ENCODE measurements around the gene ZFAND3. TPM values are rescaled to one million over a fixed set of nuclear protein-coding genes. Genes with fewer than 3 reads are reported as not detected.

Gene ZFAND3
- total RNA-seq, 4 donors from 2014 or later, result 37.3 to 70.1 (median 55.2) TPM

GRCh38 chr6:37910998-37911397 lies 91.5 kb downstream of the ZFAND3 start:
- Histone ChIP-seq H3K4me3 (no peak overlapping the region), H3K27ac (replicated peaks in 1 of 4) (no peak overlapping the region), H3K36me3 (peaks cover 0 to 5% (median 0%) of the 10 kb centered on the region in 4 donors), H3K27me3 (no peaks in the 10 kb centered on the region), H3K4me1 (peaks cover 0 to 29% (median 22%) of the 10 kb centered on the region in 4 donors), H3K9me3 (no peaks in the 10 kb centered on the region)
- TF ChIP-seq POLR2A (IDR thresholded peaks at IDR 0.05; ENCODE audit: low read depth), result no peak
- no peak for TF ChIP-seq POLR2AphosphoS5 (IDR thresholded peaks at IDR 0.05)
- no peak for TF ChIP-seq CTCF (IDR thresholded peaks at IDR 0.05)
- TF ChIP-seq EP300 (IDR thresholded peaks at IDR 0.05), result no peak
- WGBS, result 96% methylated on average over 3 of the region's 3 CpGs
- DNase-seq (ENCODE audit: extremely low spot score), result no peak
- intact Hi-C loops (cut with DNase I), result no loop called here

GRCh38 chr6:37913210-37913609 lies 93.7 kb downstream of the ZFAND3 start:
- Histone ChIP-seq H3K36me3 (peaks cover 0 to 13% (median 0%) of the 10 kb centered on the region in 4 donors), H3K9me3 (no peaks in the 10 kb centered on the region), H3K4me1 (peaks cover 0 to 29% (median 19%) of the 10 kb centered on the region in 4 donors), H3K27me3 (no peaks in the 10 kb centered on the region), H3K27ac (replicated peaks in 1 of 4) (no peak overlapping the region), H3K4me3 (no peak overlapping the region)
- no peak for TF ChIP-seq EP300 (IDR thresholded peaks at IDR 0.05)
- no peak for TF ChIP-seq POLR2A (IDR thresholded peaks at IDR 0.05; ENCODE audit: low read depth)
- no peak for TF ChIP-seq CTCF (IDR thresholded peaks at IDR 0.05)
- TF ChIP-seq POLR2AphosphoS5 (IDR thresholded peaks at IDR 0.05), result no peak
- 82% methylated on average over 1 of the region's 1 CpG for WGBS
- no peak for DNase-seq (ENCODE audit: extremely low spot score)
- intact Hi-C loops (cut with DNase I), result no loop called here

- Histone ChIP-seq H3K4me3 (no peak overlapping the region), H3K27ac (replicated peaks in 1 of 4) (no peak overlapping the region), H3K36me3 (peaks cover 0 to 13% (median 0%) of the 10 kb centered on the region in 4 donors), H3K4me1 (peaks cover 1 to 31% (median 29%) of the 10 kb centered on the region in 4 donors), H3K9me3 (no peaks in the 10 kb centered on the region), H3K27me3 (no peaks in the 10 kb centered on the region)
- intact Hi-C loops (cut with DNase I), result no loop called here
- WGBS, result 90% methylated on average over 3 of the region's 3 CpGs
- TF ChIP-seq CTCF (IDR thresholded peaks at IDR 0.05), result no peak
- TF ChIP-seq POLR2A (IDR thresholded peaks at IDR 0.05; ENCODE audit: low read depth), result no peak
- no peak for TF ChIP-seq EP300 (IDR thresholded peaks at IDR 0.05)
- DNase-seq (ENCODE audit: extremely low spot score), result no peak
These were observed 95.9 kb downstream of the ZFAND3 start for GRCh38 chr6:37915463-37915862.

DNA sequence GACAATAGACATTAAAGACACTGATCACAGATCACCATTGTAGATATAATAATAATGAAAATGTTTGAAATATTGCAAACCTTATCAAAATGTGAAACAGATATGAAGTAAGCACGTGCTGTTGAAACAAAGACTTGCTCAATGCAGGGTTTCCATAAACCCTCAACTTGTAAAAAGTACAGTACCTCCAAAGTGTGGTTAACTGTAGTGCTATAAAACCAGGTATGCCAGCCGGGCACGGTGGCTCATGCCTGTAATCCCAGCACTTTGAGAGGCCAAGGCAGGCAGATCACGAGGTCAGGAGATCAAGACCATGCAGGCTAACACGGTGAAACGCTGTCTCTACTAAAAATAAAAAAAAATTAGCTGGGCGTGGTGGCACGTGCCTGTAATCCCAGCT lies 96.6 kb downstream of the ZFAND3 start:
- Histone ChIP-seq H3K4me1 (peaks cover 4 to 37% (median 29%) of the 10 kb centered on the region in 4 donors), H3K27me3 (no peaks in the 10 kb centered on the region), H3K4me3 (no peak overlapping the region), H3K9me3 (no peaks in the 10 kb centered on the region), H3K36me3 (peaks cover 0 to 13% (median 0%) of the 10 kb centered on the region in 4 donors), H3K27ac (replicated peaks in 1 of 4) (no peak overlapping the region)
- no peak for DNase-seq (ENCODE audit: extremely low spot score)
- intact Hi-C loops (cut with DNase I), result no loop called here
- 92% methylated on average over 8 of the region's 8 CpGs for WGBS
- no peak for TF ChIP-seq EP300 (IDR thresholded peaks at IDR 0.05)
- TF ChIP-seq CTCF (IDR thresholded peaks at IDR 0.05), result no peak
- TF ChIP-seq POLR2AphosphoS5 (IDR thresholded peaks at IDR 0.05), result no peak
- no peak for TF ChIP-seq POLR2A (IDR thresholded peaks at IDR 0.05; ENCODE audit: low read depth)

DNA sequence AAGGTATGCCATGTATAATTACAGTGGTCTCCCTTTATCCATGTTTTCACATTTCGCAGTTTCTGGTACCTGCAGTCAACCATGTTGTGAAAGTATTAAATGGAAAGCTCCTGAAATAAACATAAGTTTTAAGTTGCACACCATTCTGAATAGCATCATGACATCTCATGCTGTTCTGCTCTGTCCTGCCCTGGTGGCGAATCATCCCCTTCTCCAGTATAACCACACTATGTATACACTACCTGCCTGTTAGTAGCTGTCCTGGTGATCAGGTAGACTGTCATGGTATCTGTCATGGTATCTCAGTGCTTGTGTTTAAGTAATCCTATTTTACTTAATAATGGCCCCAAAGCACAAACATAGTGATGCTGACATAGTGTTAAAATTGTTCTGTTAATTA lies 97.1 kb downstream of the ZFAND3 start:
- Histone ChIP-seq H3K27me3 (no peaks in the 10 kb centered on the region), H3K9me3 (no peaks in the 10 kb centered on the region), H3K4me1 (peaks cover 4 to 37% (median 29%) of the 10 kb centered on the region in 4 donors), H3K27ac (replicated peaks in 1 of 4) (no peak overlapping the region), H3K4me3 (no peak overlapping the region), H3K36me3 (peaks cover 0 to 13% (median 0%) of the 10 kb centered on the region in 4 donors)
- no peak for DNase-seq (ENCODE audit: extremely low spot score)
- no peak for TF ChIP-seq POLR2AphosphoS5 (IDR thresholded peaks at IDR 0.05)
- TF ChIP-seq POLR2A (IDR thresholded peaks at IDR 0.05; ENCODE audit: low read depth), result no peak
- no peak for TF ChIP-seq CTCF (IDR thresholded peaks at IDR 0.05)
- TF ChIP-seq EP300 (IDR thresholded peaks at IDR 0.05), result no peak
- intact Hi-C loops (cut with DNase I), result no loop called here
- 100% methylated on average over 2 of the region's 2 CpGs for WGBS
